ENCODE results near the gene DNMT1. TPM values are rescaled to one million over a fixed set of nuclear protein-coding genes. Genes with fewer than 3 reads are reported as not detected.

The DNMT1 gene
- total RNA-seq, 5 donors from 2014 or later (not counting 1 experiment from before 2014, with no cell fraction given) = 199 to 245 (median 235) TPM

DNA sequence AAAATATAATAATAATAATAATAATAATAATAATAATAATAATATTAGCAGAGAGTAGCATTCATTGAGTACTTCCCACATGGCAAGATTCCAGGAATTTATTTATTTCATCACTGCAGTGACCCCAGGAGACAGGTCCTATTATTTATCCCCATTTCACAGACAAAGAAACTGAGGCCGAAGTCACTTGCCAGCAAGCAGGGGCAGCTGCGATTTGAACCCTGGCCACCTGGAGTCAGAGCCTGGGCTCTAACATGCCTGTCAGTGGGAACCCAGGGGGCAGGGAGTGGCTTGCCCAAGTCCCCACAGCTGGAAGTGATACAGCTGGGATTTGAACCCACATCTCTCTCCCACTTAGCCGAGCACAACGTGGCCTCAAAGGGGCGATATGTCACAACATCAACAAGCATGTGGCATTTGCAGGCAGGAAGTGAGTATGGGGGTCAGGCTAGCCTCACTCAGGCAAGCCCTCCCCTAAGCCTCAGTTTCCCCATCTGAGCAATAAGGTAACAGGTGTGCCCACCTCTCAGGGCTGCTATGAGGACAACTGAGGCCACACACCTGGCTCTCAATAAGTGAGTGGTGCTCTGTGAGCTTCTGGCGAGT lies 105.7 kb downstream of the DNMT1 start:
- H3K4me3 Mint-ChIP-seq = no peak overlapping the region

GRCh38 chr19:10087296-10088061 lies 107.3 kb downstream of the DNMT1 start:
- H3K27me3 Mint-ChIP-seq = no peaks in the 10 kb centered on the region
- H3K36me3 ChIP-seq (ENCODE audit: control insufficient read depth in 2 of 2, extremely low read depth in 1 of 2, insufficient read depth in 1 of 2, low read length in 1 of 2) = peaks cover 10 to 25% of the 10 kb centered on the region in 2 donors
- H3K27me3 ChIP-seq (replicated peaks in 1 of 2; ENCODE audit: control insufficient read depth in 2 of 2, extremely low read depth in 1 of 2, insufficient read depth in 2 of 2, low read length in 1 of 2) = peaks cover 0 to 3% of the 10 kb centered on the region in 2 experiments
- peak overlapping the region; percentile 69 to 84 for H3K27ac Mint-ChIP-seq
- H3K9me3 Mint-ChIP-seq = no peaks in the 10 kb centered on the region
- peak overlapping the region; percentile 85 to 86 (median 85) for H3K4me3 Mint-ChIP-seq
- no peaks in the 10 kb centered on the region for H3K9me3 ChIP-seq
- peak overlapping the region; percentile 92 to 100 for H3K4me3 ChIP-seq (ENCODE audit: control insufficient read depth in 1 of 2, extremely low read depth in 1 of 2, low read length in 1 of 2)
- H3K4me1 ChIP-seq (ENCODE audit: control insufficient read depth in 1 of 2, extremely low read depth in 1 of 2, insufficient read depth in 2 of 2, low read length in 2 of 2) = peaks cover 0 to 25% of the 10 kb centered on the region in 2 experiments
- POLR2A ChIA-PET = no interaction called here
- peaks cover 23% of the 10 kb centered on the region for H3K36me3 Mint-ChIP-seq
- no peak for ATAC-seq (replicated peaks in 1 of 4)
- WGBS (ENCODE audit: insufficient coverage) = 94% methylated on average over 5 of the region's 18 CpGs
- CTCF ChIA-PET = no interaction called here
- peaks cover 9 to 19% (median 13%) of the 10 kb centered on the region in 3 donors for H3K4me1 Mint-ChIP-seq
- H3K27ac ChIP-seq (ENCODE audit: low read length) = peak overlapping the region; percentile 83
- no peak for DNase-seq

More for the DNA sequence above, 105.7 kb downstream of the DNMT1 start:
- CTCF ChIA-PET = no interaction called here
- peaks cover 0 to 3% of the 10 kb centered on the region in 2 experiments for H3K27me3 ChIP-seq (replicated peaks in 1 of 2; ENCODE audit: control insufficient read depth in 2 of 2, extremely low read depth in 1 of 2, insufficient read depth in 2 of 2, low read length in 1 of 2)
- H3K9me3 Mint-ChIP-seq = no peaks in the 10 kb centered on the region
- H3K4me3 ChIP-seq (ENCODE audit: control insufficient read depth in 1 of 2, extremely low read depth in 1 of 2, low read length in 1 of 2) = no peak overlapping the region
- H3K36me3 Mint-ChIP-seq = peaks cover 33% of the 10 kb centered on the region
- peaks cover 10 to 37% of the 10 kb centered on the region in 2 donors for H3K36me3 ChIP-seq (ENCODE audit: control insufficient read depth in 2 of 2, extremely low read depth in 1 of 2, insufficient read depth in 1 of 2, low read length in 1 of 2)
- POLR2A ChIA-PET = no interaction called here
- no peak for ATAC-seq (replicated peaks in 1 of 4)
- no peaks in the 10 kb centered on the region for H3K27me3 Mint-ChIP-seq
- peaks cover 9 to 21% (median 16%) of the 10 kb centered on the region in 3 donors for H3K4me1 Mint-ChIP-seq
- H3K27ac ChIP-seq (ENCODE audit: low read length) = no peak overlapping the region
- H3K9me3 ChIP-seq = no peaks in the 10 kb centered on the region
- 100% methylated on average over 2 of the region's 6 CpGs for WGBS (ENCODE audit: insufficient coverage)
- peaks cover 0 to 25% of the 10 kb centered on the region in 2 experiments for H3K4me1 ChIP-seq (ENCODE audit: control insufficient read depth in 1 of 2, extremely low read depth in 1 of 2, insufficient read depth in 2 of 2, low read length in 2 of 2)
- peak overlapping the region in 1 of 2 donors; percentile 65 for H3K27ac Mint-ChIP-seq
- DNase-seq = no peak

DNA sequence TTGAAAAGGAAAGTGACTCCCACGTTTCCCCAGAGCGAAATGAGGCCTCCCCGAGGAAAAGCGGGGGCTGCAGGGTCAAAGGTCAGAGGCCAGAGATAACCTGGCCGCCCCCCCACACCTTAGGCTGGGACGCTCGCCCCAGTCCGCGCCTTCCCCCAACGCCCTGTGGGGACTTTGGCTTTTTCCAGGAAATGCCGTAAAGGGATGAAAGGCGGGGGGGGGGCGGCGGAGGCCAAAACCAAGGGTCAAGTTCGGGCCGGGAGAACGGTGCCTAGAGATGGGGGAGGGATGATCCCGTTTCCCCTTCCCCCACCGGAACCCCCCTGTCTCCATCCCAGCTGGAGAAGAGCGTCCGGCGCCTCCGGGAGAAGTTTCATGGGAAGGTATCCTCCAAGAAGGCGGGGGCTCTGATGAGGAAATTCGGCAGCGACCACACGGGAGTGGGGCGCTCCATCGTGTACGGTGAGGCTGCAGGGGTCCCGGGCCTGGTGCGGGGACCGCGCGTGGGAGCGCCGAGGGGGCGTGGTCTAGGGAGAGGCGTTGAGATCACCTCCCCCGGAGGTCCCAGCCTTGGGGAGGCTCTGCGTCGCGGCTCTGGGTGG lies 108.1 kb downstream of the DNMT1 start:
- H3K36me3 ChIP-seq (ENCODE audit: control insufficient read depth in 2 of 2, extremely low read depth in 1 of 2, insufficient read depth in 1 of 2, low read length in 1 of 2) = peaks cover 7 to 18% of the 10 kb centered on the region in 2 donors
- POLR2A ChIA-PET = interaction anchor here in 1 of 2 donors (0.7 kb wide), 1 partner anchor 319 kb away, joined by 3 read pairs; no protein-coding TSS in a partner anchor
- H3K9me3 ChIP-seq = no peaks in the 10 kb centered on the region
- 4% methylated on average over 11 of the region's 43 CpGs for WGBS (ENCODE audit: insufficient coverage)
- ATAC-seq (replicated peaks in 1 of 4) = no peak
- peak overlapping the region; percentile 69 to 84 for H3K27ac Mint-ChIP-seq
- no peaks in the 10 kb centered on the region for H3K9me3 Mint-ChIP-seq
- peak overlapping the region; percentile 92 to 100 for H3K4me3 ChIP-seq (ENCODE audit: control insufficient read depth in 1 of 2, extremely low read depth in 1 of 2, low read length in 1 of 2)
- H3K4me1 ChIP-seq (ENCODE audit: control insufficient read depth in 1 of 2, extremely low read depth in 1 of 2, insufficient read depth in 2 of 2, low read length in 2 of 2) = peaks cover 0 to 25% of the 10 kb centered on the region in 2 experiments
- peaks cover 17% of the 10 kb centered on the region for H3K36me3 Mint-ChIP-seq
- peak overlapping the region; percentile 85 to 86 (median 85) for H3K4me3 Mint-ChIP-seq
- no peaks in the 10 kb centered on the region for H3K27me3 Mint-ChIP-seq
- peak in 10 of 35 experiments; percentile 13 to 54 (median 32) for DNase-seq
- H3K27ac ChIP-seq (ENCODE audit: low read length) = peak overlapping the region; percentile 83
- CTCF ChIA-PET = no interaction called here
- H3K4me1 Mint-ChIP-seq = peaks cover 6 to 16% (median 11%) of the 10 kb centered on the region in 3 donors
- H3K27me3 ChIP-seq (replicated peaks in 1 of 2; ENCODE audit: control insufficient read depth in 2 of 2, extremely low read depth in 1 of 2, insufficient read depth in 2 of 2, low read length in 1 of 2) = peaks cover 0 to 3% of the 10 kb centered on the region in 2 experiments

GRCh38 chr19:10085641-10086590 lies 108.8 kb downstream of the DNMT1 start, which contains the start of gene SHFL:
SHFL (plus strand) TSS chr19:10086317; CDS start chr19:10086428, 111 bp downstream.
- Histone ChIP-seq H3K36me3 (ENCODE audit: control insufficient read depth in 2 of 2, extremely low read depth in 1 of 2, insufficient read depth in 1 of 2, low read length in 1 of 2) (peaks cover 0 to 13% of the 10 kb centered on the region in 2 donors), H3K27ac (ENCODE audit: low read length) (peak within 1 kb of the TSS; percentile 83), H3K4me3 (ENCODE audit: control insufficient read depth in 1 of 2, extremely low read depth in 1 of 2, low read length in 1 of 2) (peak within 1 kb of the TSS; percentile 92 to 100), H3K4me1 (ENCODE audit: control insufficient read depth in 1 of 2, extremely low read depth in 1 of 2, insufficient read depth in 2 of 2, low read length in 2 of 2) (peaks cover 0 to 20% of the 10 kb centered on the region in 2 experiments), H3K9me3 (no peaks in the 10 kb centered on the region), H3K27me3 (replicated peaks in 1 of 2; ENCODE audit: control insufficient read depth in 2 of 2, extremely low read depth in 1 of 2, insufficient read depth in 2 of 2, low read length in 1 of 2) (peaks cover 0 to 3% of the 10 kb centered on the region in 2 experiments)
- POLR2A ChIA-PET = interaction anchor here in 1 of 2 donors (0.7 kb wide), 1 partner anchor 320 kb away, joined by 3 read pairs; no protein-coding TSS in a partner anchor
- no peaks in the 10 kb centered on the region for H3K27me3 Mint-ChIP-seq
- no peaks in the 10 kb centered on the region for H3K9me3 Mint-ChIP-seq
- peaks cover 14% of the 10 kb centered on the region for H3K36me3 Mint-ChIP-seq
- ATAC-seq (replicated peaks in 1 of 4) (peak; percentile 93 to 97 (median 95)), DNase-seq (peak; percentile 58 to 92 (median 78))
- H3K27ac Mint-ChIP-seq = peak within 1 kb of the TSS; percentile 76 to 86
- peaks cover 5 to 13% (median 11%) of the 10 kb centered on the region in 3 donors for H3K4me1 Mint-ChIP-seq
- CTCF ChIA-PET = interaction anchor here in 1 of 2 donors (0.6 kb wide), 1 partner anchor 16 kb away, joined by 3 read pairs; no protein-coding TSS in a partner anchor
- 3% methylated on average over 65 of the region's 81 CpGs for WGBS (ENCODE audit: insufficient coverage)
- H3K4me3 Mint-ChIP-seq = peak within 1 kb of the TSS; percentile 85 to 86 (median 85)

DNA sequence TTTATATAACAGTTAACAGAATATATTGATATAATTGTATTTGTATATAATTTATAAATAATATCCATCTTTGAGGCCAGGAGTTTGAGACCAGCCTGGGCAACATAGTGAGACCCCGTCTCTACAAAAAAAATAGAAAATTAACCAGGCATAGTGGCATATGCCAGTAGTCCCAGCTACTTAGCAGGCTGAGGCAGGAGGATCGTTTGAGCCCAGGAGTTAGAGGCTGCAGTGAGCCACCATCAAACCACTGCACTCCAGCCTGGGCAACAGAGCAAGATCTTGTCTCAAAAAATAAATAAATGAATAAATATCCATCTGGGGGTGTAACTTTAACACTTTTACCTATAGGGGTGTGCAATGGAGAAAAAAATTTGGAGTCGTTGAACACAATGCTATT lies 110.0 kb downstream of the DNMT1 start:
- H3K27me3 Mint-ChIP-seq = no peaks in the 10 kb centered on the region
- DNase-seq (no peak), ATAC-seq (replicated peaks in 1 of 4) (no peak)
- H3K9me3 ChIP-seq = no peaks in the 10 kb centered on the region
- H3K36me3 Mint-ChIP-seq = peaks cover 11% of the 10 kb centered on the region
- no peak overlapping the region for H3K4me3 ChIP-seq (ENCODE audit: control insufficient read depth in 1 of 2, extremely low read depth in 1 of 2, low read length in 1 of 2)
- peak overlapping the region; percentile 85 to 86 (median 85) for H3K4me3 Mint-ChIP-seq
- no peaks in the 10 kb centered on the region for H3K9me3 Mint-ChIP-seq
- peaks cover 5 to 13% (median 11%) of the 10 kb centered on the region in 3 donors for H3K4me1 Mint-ChIP-seq
- WGBS (ENCODE audit: insufficient coverage) = no CpG with 5 or more reads among the region's 3 CpGs
- H3K27ac ChIP-seq (ENCODE audit: low read length) = peak overlapping the region; percentile 80
- CTCF ChIA-PET = interaction anchor here in 1 of 2 donors (1.3 kb wide), 1 partner anchor 11 kb away, joined by 6 read pairs; no protein-coding TSS in a partner anchor
- peaks cover 0 to 3% of the 10 kb centered on the region in 2 experiments for H3K27me3 ChIP-seq (replicated peaks in 1 of 2; ENCODE audit: control insufficient read depth in 2 of 2, extremely low read depth in 1 of 2, insufficient read depth in 2 of 2, low read length in 1 of 2)
- peak overlapping the region; percentile 76 to 86 for H3K27ac Mint-ChIP-seq
- POLR2A ChIA-PET = no interaction called here
- peaks cover 0 to 20% of the 10 kb centered on the region in 2 experiments for H3K4me1 ChIP-seq (ENCODE audit: control insufficient read depth in 1 of 2, extremely low read depth in 1 of 2, insufficient read depth in 2 of 2, low read length in 2 of 2)
- peaks cover 0 to 8% of the 10 kb centered on the region in 2 donors for H3K36me3 ChIP-seq (ENCODE audit: control insufficient read depth in 2 of 2, extremely low read depth in 1 of 2, insufficient read depth in 1 of 2, low read length in 1 of 2)
